Measurements from ENCODE around the gene CCNH. TPM values are rescaled to one million over a fixed set of nuclear protein-coding genes. Genes with fewer than 3 reads are reported as not detected.

The CCNH gene
- total RNA-seq, 1 experiment from 2014 or later, result 38.3 TPM

GRCh38 chr5:87432460-87432859 lies 19.7 kb upstream of the CCNH start:
- Histone ChIP-seq H3K27ac (ENCODE audit: insufficient read length, low read depth, low read length) (no peak overlapping the region), H3K9me3 (ENCODE audit: control insufficient read depth, low read depth, low read length) (no peaks in the 10 kb centered on the region), H2AFZ (ENCODE audit: low read length) (no peak overlapping the region), H2BK12ac (ENCODE audit: insufficient read length, low read depth, low read length) (no peak overlapping the region), H2BK20ac (ENCODE audit: low read depth, low read length, poor library complexity, severe bottlenecking) (no peak overlapping the region), H3K18ac (ENCODE audit: insufficient read length, low read depth, low read length) (no peak overlapping the region), H3K79me1 (ENCODE audit: insufficient read depth, low read depth, low read length, poor library complexity, severe bottlenecking) (no peaks in the 10 kb centered on the region), H2BK120ac (ENCODE audit: low read depth, low read length, poor library complexity, severe bottlenecking) (no peak overlapping the region), H4K20me1 (ENCODE audit: control insufficient read depth, insufficient read depth, insufficient read length) (no peaks in the 10 kb centered on the region), H3K4ac (ENCODE audit: low read depth, low read length) (no peak overlapping the region), H2BK5ac (ENCODE audit: insufficient read length, low read length) (no peak overlapping the region), H2BK15ac (ENCODE audit: low read depth, low read length) (no peak overlapping the region), H2AK5ac (ENCODE audit: insufficient read length, low read length) (no peak overlapping the region), H4K8ac (replicated peaks; ENCODE audit: insufficient read length, low read depth, low read length) (no peak overlapping the region), H4K91ac (ENCODE audit: insufficient read length, low read depth, low read length) (no peak overlapping the region), H3K23ac (ENCODE audit: insufficient read length, low read depth, low read length) (no peak overlapping the region), H3K56ac (ENCODE audit: insufficient read length, low read depth, low read length) (no peak overlapping the region), H3K23me2 (ENCODE audit: insufficient read length, low read depth, low read length, poor library complexity, severe bottlenecking) (no peaks in the 10 kb centered on the region), H3K4me1 (ENCODE audit: insufficient read depth, low read length) (no peaks in the 10 kb centered on the region), H3K4me2 (ENCODE audit: insufficient read depth, insufficient read length, low read length) (no peak overlapping the region), H3K79me2 (ENCODE audit: insufficient read depth, low read length) (no peaks in the 10 kb centered on the region), H3K9ac (ENCODE audit: extremely low read depth, insufficient read length, low read length) (no peak overlapping the region), H3T11ph (ENCODE audit: low read length) (no peak overlapping the region), H3K27me3 (ENCODE audit: insufficient read depth, low read length) (no peaks in the 10 kb centered on the region), H4K5ac (ENCODE audit: insufficient read length, low read depth, low read length) (no peak overlapping the region), H3K14ac (ENCODE audit: insufficient read depth, low read length) (no peak overlapping the region)
- no CpG with 5 or more reads among the region's 2 CpGs for WGBS (ENCODE audit: extremely low coverage, insufficient read length, low lambda C conversion rate)
- H3K27me3 Mint-ChIP-seq (ENCODE audit: low read depth), result no peaks in the 10 kb centered on the region
- DNase-seq, result no peak
- no peaks in the 10 kb centered on the region for H3K4me1 Mint-ChIP-seq
- H3K9me3 Mint-ChIP-seq, result no peaks in the 10 kb centered on the region
- no peak overlapping the region for H3K4me3 Mint-ChIP-seq
- no peak for TF ChIP-seq CTCF (conservative IDR thresholded peaks at IDR 0.05)
- no peak overlapping the region for H3K27ac Mint-ChIP-seq
- no peaks in the 10 kb centered on the region for H3K36me3 Mint-ChIP-seq (ENCODE audit: insufficient read depth in 1 of 3, low read depth in 3 of 3)

All from H9 (cell line).